KMS-11 (cell line): ENCODE data around the gene ATP2A3.

Experiments used
- H2AFZ ChIP-seq: fragments of 200-600 bp; sonication (generic); 2 replicates; pipeline ENCODE4 v1.6.1; 2016; ENCODE audit warnings: antibody characterized with exemption, mixed run types, low read depth
- H3K27ac ChIP-seq: fragments of 200-600 bp; sonication (generic); 2 replicates; pipeline ENCODE4 v1.6.1; 2016; ENCODE audit warnings: mild to moderate bottlenecking, mixed run types
- H3K27me3 ChIP-seq: fragments of 200-600 bp; sonication (generic); 2 replicates; pipeline ENCODE4 v1.6.1; 2017; ENCODE audit warnings: mild to moderate bottlenecking, low read depth, mixed run types, moderate library complexity; ENCODE audit not compliant: insufficient read depth
- H3K36me3 ChIP-seq: fragments of 200-600 bp; sonication (generic); 2 replicates; pipeline ENCODE4 v1.6.1; 2017; ENCODE audit warnings: mild to moderate bottlenecking, mixed run types; ENCODE audit not compliant: insufficient read depth
- H3K4me1 ChIP-seq: fragments of 200-600 bp; sonication (generic); 2 replicates; pipeline ENCODE4 v1.6.1; 2016; ENCODE audit warnings: mild to moderate bottlenecking, low read depth, mixed run types; ENCODE audit not compliant: poor library complexity, severe bottlenecking
- H3K4me2 ChIP-seq: fragments of 200-600 bp; sonication (generic); 2 replicates; pipeline ENCODE4 v1.7.0; 2016; ENCODE audit warnings: mild to moderate bottlenecking, mixed run types
- H3K4me3 ChIP-seq: fragments of 200-600 bp; sonication (generic); IDR thresholded peaks from 2 replicates; pipeline ENCODE4 v1.6.1; 2017; ENCODE audit warnings: low read depth, low read length, mixed read lengths; ENCODE audit not compliant: insufficient read depth
- H3K79me2 ChIP-seq: fragments of 200-600 bp; sonication (generic); 2 replicates; pipeline ENCODE4 v1.6.1; 2016; ENCODE audit warnings: low read depth, mixed run types; ENCODE audit not compliant: insufficient read depth
- H3K9ac ChIP-seq: fragments of 200-600 bp; sonication (generic); 2 replicates; pipeline ENCODE4 v1.6.1; 2016; ENCODE audit warnings: mild to moderate bottlenecking, mixed run types
- H4K20me1 ChIP-seq: fragments of 200-600 bp; sonication (generic); 2 replicates; pipeline ENCODE4 v1.6.1; 2016; ENCODE audit warnings: mild to moderate bottlenecking, mixed run types; ENCODE audit not compliant: insufficient read depth
- TF ChIP-seq, protein P1 (sequence below): fragments of 200-600 bp; sonication (generic); conservative IDR thresholded peaks from 2 replicates; pipeline ENCODE4 v1.6.1; 2017; ENCODE audit warnings: low read depth, mild to moderate bottlenecking, antibody characterized with exemption, low read length, moderate library complexity, mixed read lengths

The ATP2A3 gene

DNA sequence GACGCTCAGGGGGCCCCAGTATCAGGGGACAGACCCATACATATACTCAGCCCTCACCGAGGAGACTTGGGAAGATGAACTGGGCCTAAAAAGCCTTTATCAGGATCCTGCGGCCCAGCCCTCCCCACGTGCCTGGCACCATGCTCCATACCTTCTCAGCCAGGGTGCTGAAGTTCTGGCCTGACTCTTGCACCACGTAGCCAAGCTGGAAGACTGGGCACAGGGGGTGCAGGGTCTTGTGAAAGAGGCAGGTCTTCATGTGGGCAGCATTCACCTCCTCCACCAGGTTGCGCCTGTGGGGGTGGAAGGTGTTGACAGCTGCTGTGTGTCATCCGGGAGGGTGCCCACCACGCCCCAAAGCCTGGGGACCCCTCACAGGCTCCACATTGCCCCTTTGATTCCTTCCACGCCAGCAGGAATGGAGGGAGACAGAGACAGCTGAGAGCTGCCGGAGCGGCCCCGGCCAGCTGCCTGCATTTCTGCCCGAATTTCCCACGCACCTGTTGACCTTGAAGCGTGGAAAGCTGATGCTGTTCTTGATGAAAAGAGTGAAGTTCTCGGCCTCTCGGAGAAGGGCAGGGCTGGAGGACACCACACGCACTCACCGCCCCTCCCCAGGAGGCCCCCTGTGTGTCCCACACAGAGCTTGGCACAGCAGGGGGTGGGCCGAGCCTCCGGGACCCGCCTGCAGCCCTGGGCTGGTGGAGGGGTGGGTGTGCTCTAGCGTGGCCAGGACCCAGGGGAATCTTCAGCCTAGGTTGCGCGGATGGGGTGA is 61.0 kb downstream of the ATP2A3 start:
- H4K20me1 ChIP-seq: no peaks in the 10 kb centered on the region
- no peak overlapping the region for H3K4me2 ChIP-seq
- no peaks in the 10 kb centered on the region for H3K4me1 ChIP-seq
- H3K27me3 ChIP-seq: peaks cover 3% of the 10 kb centered on the region; the same call in 1 of the 2 replicates
- H3K36me3 ChIP-seq: no peaks in the 10 kb centered on the region
- TF ChIP-seq, protein P1, sequence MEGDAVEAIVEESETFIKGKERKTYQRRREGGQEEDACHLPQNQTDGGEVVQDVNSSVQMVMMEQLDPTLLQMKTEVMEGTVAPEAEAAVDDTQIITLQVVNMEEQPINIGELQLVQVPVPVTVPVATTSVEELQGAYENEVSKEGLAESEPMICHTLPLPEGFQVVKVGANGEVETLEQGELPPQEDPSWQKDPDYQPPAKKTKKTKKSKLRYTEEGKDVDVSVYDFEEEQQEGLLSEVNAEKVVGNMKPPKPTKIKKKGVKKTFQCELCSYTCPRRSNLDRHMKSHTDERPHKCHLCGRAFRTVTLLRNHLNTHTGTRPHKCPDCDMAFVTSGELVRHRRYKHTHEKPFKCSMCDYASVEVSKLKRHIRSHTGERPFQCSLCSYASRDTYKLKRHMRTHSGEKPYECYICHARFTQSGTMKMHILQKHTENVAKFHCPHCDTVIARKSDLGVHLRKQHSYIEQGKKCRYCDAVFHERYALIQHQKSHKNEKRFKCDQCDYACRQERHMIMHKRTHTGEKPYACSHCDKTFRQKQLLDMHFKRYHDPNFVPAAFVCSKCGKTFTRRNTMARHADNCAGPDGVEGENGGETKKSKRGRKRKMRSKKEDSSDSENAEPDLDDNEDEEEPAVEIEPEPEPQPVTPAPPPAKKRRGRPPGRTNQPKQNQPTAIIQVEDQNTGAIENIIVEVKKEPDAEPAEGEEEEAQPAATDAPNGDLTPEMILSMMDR: no peak
- H3K79me2 ChIP-seq: no peaks in the 10 kb centered on the region
- no peak overlapping the region for H3K27ac ChIP-seq
- H3K9ac ChIP-seq: no peak overlapping the region
- H2AFZ ChIP-seq: no peak overlapping the region
- H3K4me3 ChIP-seq: no peak overlapping the region

DNA sequence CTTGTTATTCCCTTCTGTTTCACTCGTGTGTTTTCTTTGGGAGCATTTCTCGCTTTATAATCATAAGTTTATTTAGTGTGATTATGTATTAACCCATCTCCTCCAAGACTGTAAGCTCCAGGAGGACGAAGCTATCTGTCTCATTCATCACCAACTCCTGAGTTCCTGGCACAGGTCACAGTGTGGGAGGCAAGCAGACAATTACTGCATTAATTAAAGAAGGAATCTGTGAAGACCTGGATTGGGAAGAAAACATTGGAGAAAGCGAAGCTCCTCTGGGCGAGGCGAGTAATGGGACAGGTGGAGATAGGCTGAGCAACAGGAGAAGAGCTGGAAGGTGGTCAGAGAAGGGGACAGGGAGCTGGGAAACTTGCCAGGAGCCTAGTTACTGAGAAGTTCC is 63.6 kb downstream of the ATP2A3 start:
- Histone ChIP-seq H3K79me2 (no peaks in the 10 kb centered on the region), H3K9ac (no peak overlapping the region), H3K27ac (no peak overlapping the region), H2AFZ (no peak overlapping the region), H4K20me1 (no peaks in the 10 kb centered on the region), H3K4me3 (no peak overlapping the region), H3K36me3 (no peaks in the 10 kb centered on the region), H3K4me2 (no peak overlapping the region), H3K4me1 (no peaks in the 10 kb centered on the region), H3K27me3 (peaks cover 3% of the 10 kb centered on the region; the same call in 1 of the 2 replicates)
- TF ChIP-seq, protein P1: no peak

DNA sequence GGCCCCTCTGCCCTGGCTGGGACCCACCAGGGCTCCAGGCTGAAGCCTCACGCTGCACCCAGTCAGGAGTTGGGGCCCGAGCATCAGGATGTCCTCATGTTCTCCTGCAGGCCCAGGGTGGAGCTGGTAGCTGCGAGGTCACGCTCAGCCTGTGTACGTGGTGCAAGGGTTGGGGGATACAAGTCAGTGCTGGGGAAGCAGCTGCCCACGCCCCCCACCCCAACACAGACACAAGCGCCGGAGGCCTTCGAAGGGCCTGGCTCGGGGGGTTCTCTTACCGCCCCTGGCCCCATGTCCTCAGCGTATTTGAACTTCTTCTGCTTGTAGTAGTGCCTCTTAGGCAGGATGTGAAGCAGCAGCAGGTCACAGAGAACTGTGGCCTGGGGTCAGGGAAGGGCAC is 66.5 kb downstream of the ATP2A3 start:
- Histone ChIP-seq H3K27me3 (peaks cover 3% of the 10 kb centered on the region; the same call in 1 of the 2 replicates), H2AFZ (no peak overlapping the region), H3K27ac (no peak overlapping the region), H4K20me1 (no peaks in the 10 kb centered on the region), H3K4me1 (peaks cover 4% of the 10 kb centered on the region), H3K36me3 (no peaks in the 10 kb centered on the region), H3K4me2 (no peak overlapping the region), H3K79me2 (no peaks in the 10 kb centered on the region), H3K9ac (no peak overlapping the region), H3K4me3 (no peak overlapping the region)
- TF ChIP-seq, protein P1: no peak

GRCh38 chr17:3896968-3897235 is 67.3 kb downstream of the ATP2A3 start:
- Histone ChIP-seq H3K27ac (no peak overlapping the region), H3K27me3 (peaks cover 3% of the 10 kb centered on the region; the same call in 1 of the 2 replicates), H3K79me2 (no peaks in the 10 kb centered on the region), H3K4me1 (peaks cover 4% of the 10 kb centered on the region), H3K4me3 (no peak overlapping the region), H4K20me1 (no peaks in the 10 kb centered on the region), H2AFZ (no peak overlapping the region), H3K4me2 (no peak overlapping the region), H3K9ac (no peak overlapping the region), H3K36me3 (no peaks in the 10 kb centered on the region)
- TF ChIP-seq, protein P1: no peak
